ACC112 (cell line): ENCODE results near the gene PTEN.

Experiments
- H2AFZ ChIP-seq: fragments of 200-600 bp; sonication (generic); one replicate; pipeline ENCODE4 v1.6.0; 2017; ENCODE audit warnings: antibody characterized with exemption, low read length; ENCODE audit not compliant: unreplicated experiment
- H3K27ac ChIP-seq: fragments of 200-600 bp; sonication (generic); 2 replicates; pipeline ENCODE4 v1.5.1; 2014; ENCODE audit warnings: low read depth, mild to moderate bottlenecking, antibody characterized with exemption, low read length, moderate library complexity
- H3K27me3 ChIP-seq: fragments of 200-600 bp; sonication (generic); 2 replicates; pipeline ENCODE4 v1.6.1; 2014; ENCODE audit warnings: mild to moderate bottlenecking, antibody characterized with exemption, low read length, moderate library complexity, mixed read lengths; ENCODE audit not compliant: insufficient read depth
- H3K36me3 ChIP-seq: fragments of 200-600 bp; sonication (generic); 2 replicates; pipeline ENCODE4 v1.6.1; 2016; ENCODE audit warnings: mild to moderate bottlenecking, antibody characterized with exemption, low read length, moderate library complexity, mixed read lengths; ENCODE audit not compliant: insufficient read depth
- H3K4me1 ChIP-seq: fragments of 200-600 bp; sonication (generic); one replicate; pipeline ENCODE4 v1.6.1; 2016; ENCODE audit warnings: low read length, mixed read lengths; ENCODE audit not compliant: insufficient read depth, unreplicated experiment, control insufficient read depth
- H3K4me3 ChIP-seq: fragments of 200-600 bp; sonication (generic); 2 replicates; pipeline ENCODE4 v1.5.1; 2014; ENCODE audit warnings: mild to moderate bottlenecking, low read depth, low read length
- H3K79me2 ChIP-seq: fragments of 200-600 bp; sonication (generic); one replicate; pipeline ENCODE4 v1.6.0; 2016; ENCODE audit warnings: low read length; ENCODE audit not compliant: control insufficient read depth, unreplicated experiment, insufficient read depth

Gene PTEN

GRCh38 chr10:87976101-87976743 is 112.8 kb downstream of the PTEN start:
- Histone ChIP-seq H3K79me2 (no peaks in the 10 kb centered on the region), H3K27me3 (no peaks in the 10 kb centered on the region), H3K27ac (no peak overlapping the region), H3K4me1 (peaks cover 16% of the 10 kb centered on the region), H3K4me3 (no peak overlapping the region), H3K36me3 (no peaks in the 10 kb centered on the region), H2AFZ (no peak overlapping the region)

GRCh38 chr10:87978166-87978565 is 114.7 kb downstream of the PTEN start:
- Histone ChIP-seq H3K27me3 (no peaks in the 10 kb centered on the region), H3K4me3 (no peak overlapping the region), H3K4me1 (peaks cover 15% of the 10 kb centered on the region), H3K79me2 (no peaks in the 10 kb centered on the region), H3K27ac (no peak overlapping the region), H3K36me3 (no peaks in the 10 kb centered on the region), H2AFZ (no peak overlapping the region)

- peaks cover 5% of the 10 kb centered on the region for H3K4me1 ChIP-seq
- no peaks in the 10 kb centered on the region for H3K27me3 ChIP-seq
- H3K36me3 ChIP-seq = no peaks in the 10 kb centered on the region
- no peak overlapping the region for H3K27ac ChIP-seq
- no peaks in the 10 kb centered on the region for H3K79me2 ChIP-seq
- no peak overlapping the region for H3K4me3 ChIP-seq
- no peak overlapping the region for H2AFZ ChIP-seq
Observed at GRCh38 chr10:87979847-87980246, 116.4 kb downstream of the PTEN start.

DNA sequence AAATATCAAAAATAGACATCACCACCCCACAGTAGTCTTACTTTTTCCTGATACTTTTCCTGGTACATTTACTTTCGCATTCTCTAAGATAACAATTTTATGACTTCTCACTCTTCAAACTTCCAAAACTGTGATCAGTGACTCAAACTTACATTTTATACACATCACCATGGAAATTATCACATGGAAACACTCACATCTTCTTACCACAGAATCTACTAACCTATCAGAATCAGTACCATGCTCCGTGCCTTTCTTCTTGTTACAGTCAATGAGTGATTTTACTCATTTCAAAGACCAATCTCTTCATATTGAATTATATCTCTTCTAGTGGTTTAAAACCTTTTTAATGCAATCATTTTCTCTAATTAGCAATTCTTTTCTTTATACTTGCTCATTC is 120.3 kb downstream of the PTEN start:
- H3K36me3 ChIP-seq = no peaks in the 10 kb centered on the region
- no peak overlapping the region for H2AFZ ChIP-seq
- no peak overlapping the region for H3K27ac ChIP-seq
- H3K4me3 ChIP-seq = no peak overlapping the region
- H3K4me1 ChIP-seq = no peaks in the 10 kb centered on the region
- H3K27me3 ChIP-seq = no peaks in the 10 kb centered on the region
- H3K79me2 ChIP-seq = no peaks in the 10 kb centered on the region

- Histone ChIP-seq H2AFZ (no peak overlapping the region), H3K4me3 (no peak overlapping the region), H3K27ac (no peak overlapping the region), H3K36me3 (no peaks in the 10 kb centered on the region), H3K27me3 (no peaks in the 10 kb centered on the region), H3K4me1 (no peaks in the 10 kb centered on the region), H3K79me2 (no peaks in the 10 kb centered on the region)
Observed at GRCh38 chr10:87987206-87987605, 123.8 kb downstream of the PTEN start.

DNA sequence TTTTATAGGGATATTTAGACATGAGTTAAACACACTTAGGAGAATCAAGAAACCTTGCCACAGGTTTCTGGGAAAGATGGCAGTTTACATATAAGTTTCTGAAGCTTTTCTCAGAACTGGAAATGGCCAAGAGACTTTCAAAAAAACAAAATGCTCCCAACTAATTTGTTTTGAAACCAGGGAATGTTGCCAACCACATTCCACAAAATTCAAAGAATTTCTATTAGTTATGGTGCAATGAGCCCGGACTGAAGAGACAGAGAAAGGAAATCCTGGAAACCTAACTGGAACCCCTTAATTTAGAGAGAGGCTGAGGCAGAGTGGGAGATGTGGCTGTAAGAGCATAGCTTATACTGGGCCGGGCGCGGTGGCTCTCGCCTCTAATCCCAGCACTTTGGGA is 128.5 kb downstream of the PTEN start:
- Histone ChIP-seq H3K4me3 (no peak overlapping the region), H3K79me2 (no peaks in the 10 kb centered on the region), H3K4me1 (no peaks in the 10 kb centered on the region), H3K27ac (no peak overlapping the region), H2AFZ (no peak overlapping the region), H3K36me3 (no peaks in the 10 kb centered on the region), H3K27me3 (no peaks in the 10 kb centered on the region)

DNA sequence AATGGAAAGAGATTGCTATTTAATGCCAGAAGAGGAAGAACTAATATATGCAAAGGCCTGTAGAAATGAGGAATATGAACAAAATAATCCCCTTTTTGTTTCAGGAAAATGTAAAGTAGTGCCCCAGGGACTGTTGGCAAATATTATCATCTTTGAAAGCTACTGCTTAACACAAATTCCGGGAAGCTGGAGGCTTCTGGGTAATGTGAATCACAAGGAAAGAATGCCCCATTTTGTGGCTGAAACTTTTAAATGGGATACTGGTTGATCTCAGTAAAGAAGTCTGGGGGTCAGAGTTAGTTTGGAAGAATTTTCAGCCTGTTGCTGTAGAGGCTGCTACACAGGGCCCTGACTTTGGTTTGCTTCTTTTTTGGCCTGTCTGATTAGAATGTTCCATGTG is 141.0 kb downstream of the PTEN start:
- Histone ChIP-seq H3K79me2 (no peaks in the 10 kb centered on the region), H3K4me1 (peaks cover 6% of the 10 kb centered on the region), H3K36me3 (no peaks in the 10 kb centered on the region), H2AFZ (peak overlapping the region; percentile 39), H3K4me3 (no peak overlapping the region), H3K27me3 (no peaks in the 10 kb centered on the region), H3K27ac (no peak overlapping the region)

DNA sequence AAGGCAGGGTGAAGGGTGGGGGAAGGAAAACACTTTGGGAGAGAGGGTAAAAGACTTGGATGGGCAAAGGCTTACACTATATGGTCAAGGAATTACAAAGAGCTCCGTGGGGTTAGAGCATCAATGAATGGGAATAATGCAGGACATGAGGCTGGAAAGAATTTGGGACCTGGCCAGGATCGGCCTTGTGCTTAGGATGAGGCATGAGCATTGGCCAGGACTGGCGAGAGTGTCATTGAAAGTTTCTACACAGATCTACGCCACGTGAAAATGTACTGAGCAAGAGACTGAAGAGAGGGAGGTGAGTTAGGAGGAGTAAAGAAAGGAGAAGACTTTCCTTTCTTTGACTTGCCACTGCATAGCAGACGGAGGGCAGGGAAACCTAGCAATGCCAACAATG is 142.8 kb downstream of the PTEN start:
- Histone ChIP-seq H3K4me3 (no peak overlapping the region), H3K27ac (no peak overlapping the region), H2AFZ (no peak overlapping the region), H3K79me2 (no peaks in the 10 kb centered on the region), H3K36me3 (no peaks in the 10 kb centered on the region), H3K4me1 (peaks cover 6% of the 10 kb centered on the region), H3K27me3 (no peaks in the 10 kb centered on the region)

GRCh38 chr10:88008866-88009470 is 145.5 kb downstream of the PTEN start:
- H3K27me3 ChIP-seq = no peaks in the 10 kb centered on the region
- H2AFZ ChIP-seq = no peak overlapping the region
- no peak overlapping the region for H3K27ac ChIP-seq
- H3K4me3 ChIP-seq = no peak overlapping the region
- H3K36me3 ChIP-seq = no peaks in the 10 kb centered on the region
- H3K4me1 ChIP-seq = peaks cover 6% of the 10 kb centered on the region
- no peaks in the 10 kb centered on the region for H3K79me2 ChIP-seq

DNA sequence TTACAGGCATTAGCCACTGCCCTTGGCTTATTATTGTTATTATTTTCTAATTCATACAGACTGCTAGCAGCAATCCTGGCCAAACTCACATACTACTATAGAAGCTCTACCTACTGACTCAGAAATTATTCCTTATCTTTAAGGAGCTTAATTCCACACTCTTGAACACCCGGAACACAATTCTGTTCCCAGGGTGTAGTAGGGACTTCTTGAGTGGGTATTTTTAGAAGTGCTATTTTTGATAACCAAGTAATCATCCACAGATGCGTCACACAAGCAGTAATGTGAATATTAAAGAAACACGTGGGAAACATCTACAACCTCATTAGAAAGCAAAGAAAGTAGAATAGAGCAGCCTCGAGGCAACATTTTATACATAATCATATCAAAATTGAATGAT is 149.2 kb downstream of the PTEN start:
- H2AFZ ChIP-seq = no peak overlapping the region
- H3K36me3 ChIP-seq = no peaks in the 10 kb centered on the region
- H3K4me3 ChIP-seq = no peak overlapping the region
- no peaks in the 10 kb centered on the region for H3K79me2 ChIP-seq
- no peak overlapping the region for H3K27ac ChIP-seq
- H3K27me3 ChIP-seq = no peaks in the 10 kb centered on the region
- H3K4me1 ChIP-seq = no peaks in the 10 kb centered on the region

DNA sequence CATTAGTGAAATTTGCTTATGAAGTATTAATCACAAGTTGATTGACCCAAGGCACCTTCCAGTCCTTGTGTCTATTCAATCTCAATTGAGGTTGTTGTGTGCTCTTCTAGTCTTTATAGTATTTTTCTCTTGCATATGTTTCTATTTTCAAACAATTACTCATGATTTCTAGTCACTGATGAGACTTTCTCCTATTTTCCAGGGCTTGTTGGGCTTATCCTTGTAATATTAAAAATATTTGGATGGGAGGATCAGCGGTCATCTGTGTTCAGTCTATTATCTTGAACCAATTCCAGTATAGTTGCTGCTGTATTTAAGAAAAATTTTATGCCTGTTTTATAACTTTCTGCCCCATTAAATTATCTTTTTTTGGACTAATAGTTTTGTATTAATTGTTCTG is 154.4 kb downstream of the PTEN start:
- H3K4me1 ChIP-seq = no peaks in the 10 kb centered on the region
- no peak overlapping the region for H3K4me3 ChIP-seq
- no peak overlapping the region for H2AFZ ChIP-seq
- H3K79me2 ChIP-seq = no peaks in the 10 kb centered on the region
- no peaks in the 10 kb centered on the region for H3K27me3 ChIP-seq
- no peaks in the 10 kb centered on the region for H3K36me3 ChIP-seq
- H3K27ac ChIP-seq = no peak overlapping the region
